Testis (tissue), 3 donors: Measurements from ENCODE around the gene MTA1. TPM values are rescaled to one million over a fixed set of nuclear protein-coding genes. Genes with fewer than 3 reads are reported as not detected.

Source experiments
- DNase-seq: peaks from one replicate; pipeline ENCODE4 v3.0.0-alpha.2; 2019
- H3K27ac ChIP-seq, 2 donors: fragments of 200-600 bp; sonication (generic); one replicate each; pipeline ENCODE4 v1.5.1; 2019
- H3K27me3 ChIP-seq: fragments of 200-600 bp; sonication (generic); one replicate; pipeline ENCODE4 v1.5.1; 2019
- H3K36me3 ChIP-seq: fragments of 200-600 bp; sonication (generic); one replicate; pipeline ENCODE4 v1.5.1; 2017; ENCODE audit warnings: low read depth; ENCODE audit errors: missing control alignments
- H3K4me1 ChIP-seq: fragments of 200-600 bp; sonication (generic); one replicate; pipeline ENCODE4 v1.5.1; 2019
- H3K4me3 ChIP-seq, 2 donors: fragments of 200-600 bp; sonication (generic); one replicate each; pipeline ENCODE4 v1.5.1; 2017 to 2019
- H3K9me3 ChIP-seq: fragments of 200-600 bp; sonication (generic); one replicate; pipeline ENCODE4 v1.5.1; 2017
- POLR2A ChIP-seq: fragments of 450-650 bp; IDR thresholded peaks from one replicate; pipeline ENCODE4 v1.6.1; 2017; ENCODE audit warnings: antibody characterized with exemption, mild to moderate bottlenecking, moderate library complexity
- WGBS, 2 donors: methylation state at CpG; one replicate each; pipeline ENCODE4 v1.1.5; 2018; 5-methylcytosine and 5-hydroxymethylcytosine counted together
- intact Hi-C: fragments of 100-400 bp; cut with DNase I; formaldehyde crosslinking; loops from one replicate; pipeline ENCODE4 v1.15.1; 2023; ENCODE audit warnings: low total_unique reads
- polyA plus RNA-seq: library from polyadenylated mRNA; stranded (reverse); fragments of 350-450 nt; fragmentation: Illumina TruSeq; extraction: RNeasy Lipid Tissue Mini Kit (QIAGEN cat#74804); gene quantifications from one replicate; pipeline ENCODE4 v1.2.3, GENCODE V29; 2014; ENCODE audit warnings: low read depth, low replicate concordance; ENCODE audit not compliant: insufficient read depth
- total RNA-seq, 2 donors: library from RNA; depleted of rRNA; stranded (reverse); fragments of >200 nt; gene quantifications; one replicate each; pipeline ENCODE4 v1.2.3, GENCODE V29; 2016
- TF ChIP-seq, protein P1 (sequence below), 3 experiments: fragments of 450-650 bp in 2 of 3; fragments of 200-600 bp in 1 of 3; sonication (generic) in 1 of 3; IDR thresholded peaks; one replicate each; pipeline ENCODE4 v1.5.1; 2016 to 2019; ENCODE audit warnings: antibody characterized with exemption in 3 of 3, mild to moderate bottlenecking in 2 of 3, moderate library complexity in 1 of 3

The MTA1 gene
- total and polyA plus RNA-seq, 3 donors from 2014 or later = 118 to 135 (median 120) TPM

DNA sequence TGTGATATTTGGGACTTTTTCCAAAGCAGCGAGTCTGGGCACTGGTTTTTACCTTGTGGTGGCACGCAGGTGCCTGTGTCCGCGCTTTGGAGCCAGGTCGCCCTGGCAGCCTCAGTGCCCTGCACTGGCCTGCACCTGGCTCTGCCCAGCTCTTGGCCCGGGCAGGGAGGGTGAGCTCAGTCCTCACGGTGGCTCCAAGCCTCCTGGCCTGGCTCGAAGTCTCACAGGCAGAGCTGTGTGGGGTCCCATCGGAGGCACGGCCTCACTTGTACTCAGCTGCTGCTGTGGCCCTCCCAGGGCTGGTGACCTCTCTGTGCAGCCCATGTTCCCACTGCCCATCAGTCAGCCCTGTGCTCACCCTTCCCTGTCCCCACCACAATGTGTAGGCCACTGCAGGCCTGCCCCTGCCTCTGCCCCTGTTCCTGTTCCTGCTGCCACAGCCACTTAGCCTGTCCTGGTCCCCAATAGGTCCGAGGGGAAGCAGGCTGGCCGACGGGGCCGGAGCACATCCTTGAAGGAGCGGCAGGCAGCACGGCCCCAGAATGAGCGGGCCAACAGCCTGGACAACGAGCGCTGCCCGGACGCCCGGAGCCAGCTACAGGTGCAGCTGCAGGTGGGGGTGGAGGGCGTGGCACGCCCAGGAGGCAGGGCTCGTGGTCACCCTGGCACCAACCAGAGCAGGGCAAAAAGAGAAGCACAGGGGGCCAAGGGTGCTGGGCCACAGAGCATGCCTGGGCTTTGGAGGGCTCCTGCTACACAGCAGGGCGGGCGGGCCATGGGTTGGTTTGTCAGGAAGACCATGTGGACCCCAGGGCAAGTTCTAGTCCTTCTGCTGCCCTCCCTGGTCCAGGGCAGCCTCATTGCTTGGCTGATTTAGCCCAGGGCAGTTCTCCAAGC lies 37.9 kb upstream of the MTA1 start:
- Histone ChIP-seq H3K4me3 (no peak overlapping the region), H3K27me3 (no peaks in the 10 kb centered on the region), H3K4me1 (no peaks in the 10 kb centered on the region), H3K36me3 (no peaks in the 10 kb centered on the region), H3K27ac (no peak overlapping the region), H3K9me3 (no peaks in the 10 kb centered on the region)
- DNase-seq = no peak
- 91 to 96% methylated on average over 11 to 26 of the region's 27 CpGs for WGBS, 2 donors
- TF ChIP-seq, protein P1, sequence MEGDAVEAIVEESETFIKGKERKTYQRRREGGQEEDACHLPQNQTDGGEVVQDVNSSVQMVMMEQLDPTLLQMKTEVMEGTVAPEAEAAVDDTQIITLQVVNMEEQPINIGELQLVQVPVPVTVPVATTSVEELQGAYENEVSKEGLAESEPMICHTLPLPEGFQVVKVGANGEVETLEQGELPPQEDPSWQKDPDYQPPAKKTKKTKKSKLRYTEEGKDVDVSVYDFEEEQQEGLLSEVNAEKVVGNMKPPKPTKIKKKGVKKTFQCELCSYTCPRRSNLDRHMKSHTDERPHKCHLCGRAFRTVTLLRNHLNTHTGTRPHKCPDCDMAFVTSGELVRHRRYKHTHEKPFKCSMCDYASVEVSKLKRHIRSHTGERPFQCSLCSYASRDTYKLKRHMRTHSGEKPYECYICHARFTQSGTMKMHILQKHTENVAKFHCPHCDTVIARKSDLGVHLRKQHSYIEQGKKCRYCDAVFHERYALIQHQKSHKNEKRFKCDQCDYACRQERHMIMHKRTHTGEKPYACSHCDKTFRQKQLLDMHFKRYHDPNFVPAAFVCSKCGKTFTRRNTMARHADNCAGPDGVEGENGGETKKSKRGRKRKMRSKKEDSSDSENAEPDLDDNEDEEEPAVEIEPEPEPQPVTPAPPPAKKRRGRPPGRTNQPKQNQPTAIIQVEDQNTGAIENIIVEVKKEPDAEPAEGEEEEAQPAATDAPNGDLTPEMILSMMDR (IDR thresholded peaks at IDR 0.05) = no peak
- no peak for TF ChIP-seq POLR2A
- intact Hi-C loops = no loop called here

DNA sequence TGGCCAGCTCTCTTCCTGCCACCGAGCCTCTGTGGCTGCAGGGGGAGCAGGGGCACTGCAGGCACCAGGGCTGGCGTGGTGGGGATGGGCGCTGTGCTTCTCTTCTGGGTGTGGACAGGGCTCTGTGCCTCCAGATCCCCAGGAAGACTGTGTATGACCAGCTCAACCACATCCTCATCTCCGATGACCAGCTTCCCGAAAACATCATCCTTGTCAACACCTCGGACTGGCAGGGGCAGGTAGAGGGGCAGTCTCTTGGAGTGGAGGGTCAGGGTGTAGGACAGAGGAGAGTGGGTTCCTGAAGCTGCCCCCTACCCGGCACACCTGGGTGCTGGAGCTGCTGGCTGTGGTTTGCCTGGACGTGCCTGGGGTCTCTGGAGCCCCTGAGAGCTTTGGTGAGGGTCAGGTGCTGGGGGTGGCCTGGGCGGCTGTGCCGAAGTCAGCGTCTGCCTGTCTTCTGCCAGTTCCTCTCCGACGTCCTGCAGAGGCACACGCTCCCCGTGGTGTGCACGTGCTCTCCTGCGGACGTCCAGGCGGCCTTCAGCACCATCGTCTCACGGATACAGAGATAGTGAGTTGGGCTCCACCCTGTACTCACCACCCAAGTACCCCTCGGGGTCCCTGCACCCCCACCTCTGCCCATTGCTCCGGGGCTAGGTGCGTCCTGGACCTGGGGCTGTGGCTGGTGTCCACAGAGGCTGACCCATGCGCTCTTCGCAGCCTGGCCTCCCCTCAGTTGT lies 37.1 kb upstream of the MTA1 start:
- H3K36me3 ChIP-seq = no peaks in the 10 kb centered on the region
- H3K9me3 ChIP-seq = no peaks in the 10 kb centered on the region
- no peak overlapping the region for H3K27ac ChIP-seq
- H3K4me3 ChIP-seq = no peak overlapping the region
- TF ChIP-seq POLR2A = no peak
- TF ChIP-seq, protein P1 (IDR thresholded peaks at IDR 0.05) = no peak
- no peak for DNase-seq
- WGBS, 2 donors = 91 to 92% methylated on average over 6 to 26 of the region's 26 CpGs
- intact Hi-C loops = no loop called here
- no peaks in the 10 kb centered on the region for H3K27me3 ChIP-seq
- no peaks in the 10 kb centered on the region for H3K4me1 ChIP-seq

DNA sequence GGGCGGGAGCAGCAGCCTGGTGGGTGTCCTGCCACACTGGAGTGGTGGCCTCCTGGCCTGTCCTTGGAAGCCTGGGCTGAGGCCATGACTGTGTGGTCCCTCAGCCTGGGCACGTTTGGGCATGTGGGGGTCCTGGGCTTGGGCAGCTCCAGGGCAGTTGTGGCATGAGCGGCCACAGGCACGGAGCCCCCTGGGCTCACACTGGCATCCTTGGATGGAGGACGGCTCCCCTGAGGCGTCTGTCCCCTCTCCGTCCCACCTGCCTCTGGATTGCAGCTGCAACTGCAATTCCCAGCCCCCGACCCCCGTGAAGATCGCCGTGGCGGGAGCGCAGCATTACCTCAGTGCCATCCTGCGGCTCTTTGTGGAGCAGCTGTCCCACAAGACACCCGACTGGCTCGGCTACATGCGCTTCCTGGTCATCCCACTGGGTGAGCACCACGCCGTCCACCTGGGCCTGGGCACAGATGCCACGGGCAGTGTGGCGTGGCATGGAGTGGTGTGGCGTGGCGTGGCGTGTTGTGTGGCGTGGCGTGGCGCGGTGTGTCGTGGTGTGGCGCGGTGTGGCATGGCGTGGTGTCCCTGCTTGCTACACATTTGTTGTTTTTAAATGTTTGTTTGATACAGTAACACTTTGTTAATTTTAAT lies 36.4 kb upstream of the MTA1 start:
- no peak for DNase-seq
- intact Hi-C loops = no loop called here
- TF ChIP-seq, protein P1 (IDR thresholded peaks at IDR 0.05) = no peak
- no peak for TF ChIP-seq POLR2A
- Histone ChIP-seq H3K9me3 (no peaks in the 10 kb centered on the region), H3K27ac (no peak overlapping the region), H3K27me3 (no peaks in the 10 kb centered on the region), H3K4me3 (no peak overlapping the region), H3K36me3 (no peaks in the 10 kb centered on the region), H3K4me1 (no peaks in the 10 kb centered on the region)
- WGBS, 2 donors = 95 to 97% methylated on average over 15 to 32 of the region's 32 CpGs

DNA sequence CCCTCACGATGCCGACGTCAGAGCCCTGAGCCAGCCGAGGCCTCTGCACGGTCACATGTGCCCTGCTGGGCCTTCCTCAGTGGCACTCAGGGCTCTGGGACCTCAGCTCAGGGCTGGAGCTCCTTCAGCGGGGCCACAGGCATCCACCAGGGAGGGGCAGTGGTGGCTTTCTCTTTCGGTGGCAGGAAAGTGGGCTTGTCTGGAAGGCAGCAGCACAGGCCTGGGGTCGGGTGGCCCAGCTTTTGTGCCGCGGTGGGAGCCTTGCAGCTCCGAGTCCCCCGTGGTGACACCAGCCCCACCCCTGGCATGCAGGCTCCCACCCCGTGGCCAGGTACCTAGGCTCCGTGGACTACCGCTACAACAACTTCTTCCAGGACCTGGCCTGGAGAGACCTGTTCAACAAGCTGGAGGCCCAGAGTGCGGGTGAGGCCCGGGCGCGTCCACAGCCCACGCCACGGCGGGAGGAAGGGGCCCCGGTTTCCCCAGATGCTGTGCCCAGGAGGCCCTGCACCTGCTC lies 35.5 kb upstream of the MTA1 start:
- DNase-seq = no peak
- no peaks in the 10 kb centered on the region for H3K27me3 ChIP-seq
- no peaks in the 10 kb centered on the region for H3K4me1 ChIP-seq
- 94 to 95% methylated on average over 9 to 21 of the region's 23 CpGs for WGBS, 2 donors
- no peaks in the 10 kb centered on the region for H3K36me3 ChIP-seq
- H3K9me3 ChIP-seq = no peaks in the 10 kb centered on the region
- intact Hi-C loops = no loop called here
- H3K27ac ChIP-seq = no peak overlapping the region
- TF ChIP-seq, protein P1 (IDR thresholded peaks at IDR 0.05) = no peak
- no peak for TF ChIP-seq POLR2A
- no peak overlapping the region for H3K4me3 ChIP-seq
